IPS-18a (cell line): ENCODE results near the gene SLC6A7.

Experiments
- H3K27ac ChIP-seq: one replicate; pipeline ENCODE4 v1.5.1; 2013; ENCODE audit warnings: low read length
- H3K27me3 ChIP-seq: one replicate; pipeline ENCODE4 v1.6.1; 2013; ENCODE audit warnings: mild to moderate bottlenecking, low read length; ENCODE audit not compliant: control insufficient read depth, insufficient read depth
- H3K36me3 ChIP-seq: one replicate; pipeline ENCODE4 v1.6.1; 2013; ENCODE audit warnings: low read depth, low read length; ENCODE audit not compliant: control insufficient read depth
- H3K4me1 ChIP-seq: one replicate; pipeline ENCODE4 v1.6.1; 2013; ENCODE audit warnings: low read depth, low read length; ENCODE audit not compliant: control insufficient read depth
- H3K4me3 ChIP-seq: one replicate; pipeline ENCODE4 v1.5.1; 2013; ENCODE audit warnings: low read length
- H3K9ac ChIP-seq: one replicate; pipeline ENCODE4 v1.6.1; 2013; ENCODE audit warnings: mild to moderate bottlenecking, low read length, moderate library complexity
- H3K9me3 ChIP-seq: one replicate; pipeline ENCODE4 v1.6.1; 2013; ENCODE audit warnings: low read depth, low read length; ENCODE audit not compliant: control insufficient read depth

Gene SLC6A7

DNA sequence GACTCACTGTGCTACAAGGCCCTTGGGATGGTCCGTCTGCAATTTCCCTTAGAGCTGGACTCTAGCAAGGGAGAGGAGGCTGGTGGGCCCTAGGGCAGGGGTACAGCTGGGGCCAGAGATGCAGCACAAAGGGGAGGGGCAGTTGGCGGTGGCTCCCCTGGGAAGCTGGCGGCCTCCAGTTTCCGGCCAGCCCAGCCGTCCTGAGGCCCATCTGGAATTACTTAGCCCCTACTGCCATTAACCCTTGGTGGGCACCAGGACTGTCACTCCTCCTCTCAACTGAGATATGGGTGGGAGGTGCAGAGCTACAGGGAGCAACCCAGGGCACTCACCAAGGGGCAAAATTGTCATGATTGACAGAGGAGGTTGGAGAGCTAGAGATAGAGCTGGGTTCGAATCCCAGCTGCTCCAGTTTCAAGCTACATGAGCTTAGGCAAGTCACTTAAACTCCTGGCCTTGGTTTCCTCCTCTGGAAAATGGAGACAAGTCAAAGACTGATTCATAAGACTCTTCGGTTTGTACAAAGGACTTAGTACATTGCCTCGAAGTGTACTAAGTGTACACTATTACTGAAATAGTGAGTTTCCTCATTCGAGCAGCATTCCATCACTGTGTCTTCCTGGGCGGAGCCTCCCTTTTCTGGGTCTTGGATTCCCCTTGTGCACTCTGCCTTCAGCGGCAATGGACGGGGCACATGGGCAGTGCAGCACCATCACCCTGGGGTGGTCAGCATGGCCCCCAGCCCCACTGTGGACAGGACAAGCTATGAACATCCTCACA, 31.5 kb upstream of the SLC6A7 start:
- H3K27ac ChIP-seq = no peak overlapping the region
- H3K4me3 ChIP-seq = no peak overlapping the region

DNA sequence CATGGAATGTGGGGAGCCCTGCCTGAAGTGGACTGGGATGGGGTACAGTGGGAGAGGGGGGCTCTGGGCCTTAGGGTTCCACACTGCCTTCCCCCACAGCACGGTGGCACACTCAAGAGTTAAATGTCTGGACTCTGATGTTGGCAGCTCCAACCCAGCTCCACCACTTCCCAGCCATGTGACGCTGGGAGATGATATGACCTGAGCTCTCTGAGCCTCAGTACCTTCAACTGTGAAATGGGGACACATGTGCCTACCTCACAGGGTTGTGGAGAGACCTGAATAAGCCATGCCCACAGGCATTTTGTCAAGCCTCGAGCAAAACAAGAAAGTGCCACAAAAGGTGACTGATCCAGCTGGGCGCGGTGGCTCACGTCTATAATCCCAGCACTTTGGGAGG, 30.8 kb upstream of the SLC6A7 start:
- Histone ChIP-seq H3K27me3 (peaks cover 23% of the 10 kb centered on the region), H3K9ac (no peak overlapping the region), H3K27ac (no peak overlapping the region), H3K9me3 (no peaks in the 10 kb centered on the region), H3K36me3 (no peaks in the 10 kb centered on the region), H3K4me3 (no peak overlapping the region), H3K4me1 (peaks cover 16% of the 10 kb centered on the region)

More for the DNA sequence above, 31.5 kb upstream of the SLC6A7 start:
- no peak overlapping the region for H3K9ac ChIP-seq
- peaks cover 17% of the 10 kb centered on the region for H3K27me3 ChIP-seq
- H3K9me3 ChIP-seq = no peaks in the 10 kb centered on the region
- no peaks in the 10 kb centered on the region for H3K36me3 ChIP-seq
- H3K4me1 ChIP-seq = peaks cover 16% of the 10 kb centered on the region

DNA sequence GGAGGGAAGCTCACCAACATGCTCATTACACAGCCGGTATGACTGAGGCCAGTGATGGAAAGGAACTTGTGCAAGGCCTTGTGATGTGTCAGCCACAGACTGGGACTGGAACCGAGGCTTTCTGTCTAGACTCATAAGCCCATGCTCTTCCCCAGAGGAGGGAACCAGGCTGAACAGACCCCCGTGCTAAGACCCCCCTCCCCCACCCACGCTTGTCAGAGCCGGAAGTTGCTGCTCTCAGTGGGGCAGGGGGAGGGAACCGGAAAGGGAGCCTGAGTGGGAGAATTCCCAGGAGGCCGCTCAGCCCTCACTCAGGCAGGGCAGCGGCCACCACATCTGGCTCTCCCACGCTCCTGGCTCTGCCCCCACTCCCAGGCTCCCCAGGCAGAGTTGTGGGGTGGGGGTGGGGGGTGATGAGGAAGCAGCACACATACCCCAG, 30.1 kb upstream of the SLC6A7 start:
- Histone ChIP-seq H3K4me1 (peaks cover 12% of the 10 kb centered on the region), H3K36me3 (no peaks in the 10 kb centered on the region), H3K4me3 (no peak overlapping the region), H3K27me3 (peaks cover 30% of the 10 kb centered on the region), H3K9me3 (no peaks in the 10 kb centered on the region), H3K27ac (no peak overlapping the region), H3K9ac (no peak overlapping the region)

DNA sequence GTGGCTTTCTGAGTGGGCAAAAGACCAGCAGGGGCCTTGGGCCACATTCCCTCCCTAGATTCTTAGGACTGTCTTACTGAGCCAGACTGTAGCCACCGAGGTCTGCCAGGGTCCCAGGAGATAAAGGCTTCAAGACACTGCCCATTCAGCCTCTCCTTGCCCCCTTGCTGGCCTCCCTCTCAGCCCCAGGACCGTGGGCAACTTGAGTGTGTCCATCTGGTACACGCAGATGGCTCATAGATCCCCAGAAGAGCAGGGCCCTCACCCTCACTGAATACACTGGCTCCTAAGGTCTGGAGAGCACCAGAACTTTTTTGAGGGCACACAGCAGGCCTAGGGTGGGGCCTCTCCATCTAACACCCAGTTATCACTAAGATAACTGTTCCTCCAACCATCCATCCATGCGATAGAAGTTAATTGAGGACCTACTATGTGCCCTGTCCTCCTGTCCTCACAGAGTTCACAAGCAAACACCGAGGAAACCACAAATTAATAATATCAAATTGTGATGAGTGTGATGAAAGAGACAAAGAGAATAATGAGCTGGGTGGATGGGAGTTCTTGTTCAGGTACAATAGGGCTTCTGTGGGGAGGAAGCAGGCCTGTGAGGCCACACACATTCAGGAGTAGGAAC, 29.3 kb upstream of the SLC6A7 start:
- peaks cover 38% of the 10 kb centered on the region for H3K27me3 ChIP-seq
- no peak overlapping the region for H3K9ac ChIP-seq
- H3K27ac ChIP-seq = no peak overlapping the region
- H3K4me1 ChIP-seq = peaks cover 9% of the 10 kb centered on the region
- H3K36me3 ChIP-seq = no peaks in the 10 kb centered on the region
- no peak overlapping the region for H3K4me3 ChIP-seq
- H3K9me3 ChIP-seq = no peaks in the 10 kb centered on the region

DNA sequence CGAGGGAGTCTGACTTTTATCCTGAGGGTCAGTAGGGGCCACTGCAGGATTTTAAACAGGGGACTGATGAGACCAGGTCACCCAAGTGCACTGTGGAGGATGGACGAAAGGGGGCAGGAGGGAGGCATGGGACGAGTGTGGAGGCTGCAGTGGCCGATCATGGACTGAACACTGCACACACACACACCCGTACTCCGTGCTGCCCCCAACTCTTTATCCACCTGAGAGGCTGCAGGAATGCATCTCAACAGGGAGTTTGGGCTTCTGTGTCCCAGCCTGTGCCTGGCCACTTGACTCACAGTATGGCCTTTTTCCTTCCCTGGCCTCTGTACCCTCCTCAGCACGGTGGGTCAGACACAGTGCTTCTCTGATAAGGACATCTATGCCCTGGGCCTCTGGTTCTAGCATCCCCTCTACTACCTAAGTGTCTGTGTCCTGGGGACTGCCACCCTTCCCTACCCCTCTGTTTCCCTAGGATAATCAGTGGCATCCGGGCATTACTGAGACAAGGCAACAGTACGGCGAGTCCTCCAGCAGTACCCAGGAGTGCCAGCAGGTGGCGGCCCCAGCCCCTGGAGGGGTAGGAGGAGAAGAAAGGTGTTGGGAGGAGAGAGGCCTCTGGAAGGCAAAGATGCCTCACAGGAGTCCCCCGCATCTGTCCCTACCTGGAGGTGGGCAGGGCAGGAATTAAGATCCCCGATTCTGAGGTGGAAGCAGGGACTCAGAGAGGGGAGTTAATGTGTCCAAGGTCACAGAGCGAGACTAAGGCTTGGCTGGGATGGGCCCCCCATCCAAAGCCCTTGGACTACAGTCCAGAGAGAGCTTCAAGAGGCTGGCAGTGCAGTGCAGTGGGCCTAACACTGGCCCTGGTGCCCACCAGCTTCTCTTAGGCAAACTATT, 28.4 kb upstream of the SLC6A7 start:
- H3K27ac ChIP-seq = no peak overlapping the region
- no peak overlapping the region for H3K9ac ChIP-seq
- peak overlapping the region; percentile 8 for H3K4me3 ChIP-seq
- H3K4me1 ChIP-seq = peaks cover 3% of the 10 kb centered on the region
- H3K9me3 ChIP-seq = no peaks in the 10 kb centered on the region
- H3K36me3 ChIP-seq = no peaks in the 10 kb centered on the region
- H3K27me3 ChIP-seq = peaks cover 41% of the 10 kb centered on the region

DNA sequence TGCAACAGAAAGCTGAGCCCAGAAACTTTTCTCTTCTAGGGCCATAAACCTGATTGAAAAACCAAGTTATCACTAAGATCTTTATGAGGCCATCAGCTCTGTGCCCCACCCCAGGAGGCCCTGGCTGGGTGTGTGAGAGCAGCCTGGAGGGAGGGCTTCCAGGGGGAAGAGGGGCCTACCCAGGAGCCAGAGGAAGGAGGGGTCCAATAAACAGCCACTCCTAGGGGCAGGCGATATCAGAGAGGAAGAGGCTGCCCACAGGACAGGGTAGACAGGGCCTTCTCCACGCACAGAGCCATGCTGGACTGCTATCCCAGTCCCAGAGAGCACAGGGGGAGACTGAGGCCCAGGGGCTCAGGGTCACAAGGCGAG, 27.7 kb upstream of the SLC6A7 start:
- no peak overlapping the region for H3K4me3 ChIP-seq
- H3K4me1 ChIP-seq = peaks cover 3% of the 10 kb centered on the region
- no peak overlapping the region for H3K27ac ChIP-seq
- H3K36me3 ChIP-seq = no peaks in the 10 kb centered on the region
- peaks cover 45% of the 10 kb centered on the region for H3K27me3 ChIP-seq
- no peak overlapping the region for H3K9ac ChIP-seq
- no peaks in the 10 kb centered on the region for H3K9me3 ChIP-seq

DNA sequence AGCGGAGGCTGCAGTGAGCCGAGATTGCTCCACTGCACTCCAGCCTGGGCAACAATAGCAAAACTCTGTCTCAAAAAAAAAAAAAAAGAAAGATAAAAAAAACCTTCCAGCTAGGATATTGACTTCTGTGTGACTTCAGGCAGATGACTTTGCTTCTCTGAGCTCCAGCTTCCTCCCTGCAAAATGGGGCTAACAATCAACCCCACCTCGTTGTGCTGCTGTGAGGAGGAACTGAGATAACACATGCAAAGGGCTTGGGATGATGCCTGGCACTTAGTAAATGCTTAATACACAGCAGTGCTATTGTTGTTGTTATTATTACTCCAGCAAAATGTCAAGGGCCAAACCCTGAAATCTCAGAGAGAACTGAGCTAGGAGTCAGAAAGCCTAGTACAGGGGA, 26.8 kb upstream of the SLC6A7 start:
- Histone ChIP-seq H3K27ac (no peak overlapping the region), H3K36me3 (no peaks in the 10 kb centered on the region), H3K27me3 (peaks cover 54% of the 10 kb centered on the region), H3K9ac (no peak overlapping the region), H3K4me1 (peaks cover 7% of the 10 kb centered on the region), H3K4me3 (no peak overlapping the region), H3K9me3 (no peaks in the 10 kb centered on the region)

DNA sequence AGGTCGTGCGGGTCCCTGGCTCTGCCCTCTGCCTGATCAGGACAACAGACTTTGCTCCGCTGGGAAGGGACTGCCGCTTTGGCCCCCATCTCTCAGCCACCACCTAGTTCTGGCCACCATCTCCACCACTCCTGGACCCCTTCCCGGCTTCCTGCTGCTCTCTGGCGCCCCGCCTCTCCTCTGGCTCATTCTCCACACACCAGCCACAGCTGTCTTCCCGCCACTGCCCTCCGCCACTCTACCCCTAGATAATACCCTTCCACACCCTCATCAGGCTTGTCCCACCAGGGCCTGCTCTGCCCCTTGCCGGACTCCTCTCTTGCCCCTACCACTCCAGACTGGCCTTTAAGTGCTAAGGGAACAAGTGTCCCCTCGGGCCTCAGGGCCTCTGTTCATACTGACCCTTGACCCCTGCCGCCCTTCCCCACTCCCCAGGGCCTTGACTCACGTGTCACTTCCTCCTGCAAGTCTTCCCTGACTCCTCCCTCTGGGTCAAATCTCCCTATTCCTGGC, 26.3 kb upstream of the SLC6A7 start:
- Histone ChIP-seq H3K9me3 (no peaks in the 10 kb centered on the region), H3K27ac (no peak overlapping the region), H3K9ac (no peak overlapping the region), H3K4me1 (peaks cover 7% of the 10 kb centered on the region), H3K27me3 (peaks cover 60% of the 10 kb centered on the region), H3K36me3 (no peaks in the 10 kb centered on the region), H3K4me3 (no peak overlapping the region)

DNA sequence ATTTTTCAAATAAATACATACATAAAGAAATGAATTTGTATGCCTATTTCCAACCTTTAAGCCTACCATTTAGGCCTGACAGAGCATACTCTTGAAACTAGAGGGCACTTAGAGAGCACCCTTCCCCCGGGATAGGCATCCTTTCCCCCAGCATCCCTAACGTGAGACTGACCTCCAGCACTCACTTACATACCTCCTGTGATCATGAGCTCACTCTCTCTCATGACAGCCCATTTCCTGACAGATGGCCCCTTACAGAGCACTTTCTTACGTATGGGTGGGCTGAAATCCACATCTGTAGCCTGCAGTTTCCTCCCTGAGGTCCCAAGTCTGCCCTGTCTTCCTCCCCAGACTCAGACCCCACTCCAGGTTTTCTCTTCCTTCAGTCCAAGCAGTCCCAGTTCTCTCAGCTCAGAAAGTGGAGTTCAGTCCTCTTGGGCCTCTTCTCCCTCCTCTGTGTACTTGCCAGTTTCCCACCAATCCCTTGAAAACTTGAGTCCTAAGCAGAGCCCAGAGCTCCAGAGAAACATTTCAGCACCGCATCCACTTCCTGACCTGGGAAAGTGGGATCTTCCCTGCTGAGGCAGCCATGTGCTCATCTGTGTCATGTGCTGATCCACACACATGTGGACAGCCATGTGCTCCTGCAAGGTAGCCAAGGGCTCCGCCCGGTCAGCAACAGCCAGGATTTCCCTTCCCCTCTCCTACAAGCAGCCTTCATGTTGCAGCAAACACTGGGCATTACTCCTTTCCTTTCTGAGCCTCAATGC, 25.5 kb upstream of the SLC6A7 start:
- Histone ChIP-seq H3K27me3 (peaks cover 68% of the 10 kb centered on the region), H3K36me3 (no peaks in the 10 kb centered on the region), H3K4me1 (peaks cover 7% of the 10 kb centered on the region), H3K9me3 (no peaks in the 10 kb centered on the region), H3K9ac (no peak overlapping the region), H3K4me3 (no peak overlapping the region), H3K27ac (no peak overlapping the region)

DNA sequence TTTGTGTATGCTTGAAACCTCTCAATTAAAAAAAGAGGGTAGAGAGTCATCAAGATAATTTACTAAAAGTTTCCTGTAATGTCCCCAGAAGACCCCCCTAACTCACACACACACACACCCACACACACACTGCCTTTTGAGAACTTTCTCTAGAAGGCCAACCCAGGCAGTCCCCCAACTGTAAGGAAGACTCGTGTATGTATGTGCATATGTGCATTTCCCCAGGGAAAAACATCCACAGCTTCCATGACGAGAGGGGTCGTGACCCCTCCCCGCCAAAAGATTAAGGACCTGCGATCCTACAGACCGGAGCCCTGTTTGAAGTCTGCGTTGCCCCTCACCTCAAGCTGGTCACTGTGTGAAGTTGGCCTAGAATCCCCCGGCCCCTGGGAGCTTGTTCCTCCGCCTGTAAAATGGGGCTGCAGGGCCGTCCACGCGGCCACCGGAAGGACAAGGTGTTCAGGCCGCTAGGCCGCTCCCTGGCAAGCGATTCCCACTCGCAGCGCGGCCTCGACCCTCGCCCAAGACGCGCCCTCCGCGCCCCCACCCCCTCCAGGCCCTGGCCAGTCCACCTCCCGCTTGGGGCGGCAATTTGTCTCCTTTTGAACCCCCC, 23.7 kb upstream of the SLC6A7 start:
- Histone ChIP-seq H3K4me3 (no peak overlapping the region), H3K9ac (no peak overlapping the region), H3K9me3 (no peaks in the 10 kb centered on the region), H3K36me3 (no peaks in the 10 kb centered on the region), H3K4me1 (peaks cover 7% of the 10 kb centered on the region), H3K27me3 (peaks cover 85% of the 10 kb centered on the region), H3K27ac (no peak overlapping the region)
